ENCODE data around the gene NQO1. TPM values are rescaled to one million over a fixed set of nuclear protein-coding genes. Genes with fewer than 3 reads are reported as not detected.

The NQO1 gene
- polyA plus RNA-seq, 1 of the 3 experiments (the other 2 are of a cell fraction) = 152 TPM

GRCh38 chr16:69699915-69700314 lies 26.4 kb downstream of the NQO1 start:
- Histone ChIP-seq H3K9me3 (no peaks in the 10 kb centered on the region), H4K20me1 (ENCODE audit: insufficient read depth) (no peaks in the 10 kb centered on the region), H3F3A (replicated peaks; ENCODE audit: insufficient read depth) (peaks cover 24% of the 10 kb centered on the region), H3K27me3 (ENCODE audit: insufficient read depth) (no peaks in the 10 kb centered on the region), H2AFZ (ENCODE audit: low read depth) (no peak overlapping the region), H3K4me1 (ENCODE audit: control insufficient read depth in 1 of 2, insufficient read depth in 2 of 2, low read depth in 1 of 2, low read length in 1 of 2) (peaks cover 0 to 5% of the 10 kb centered on the region in 2 experiments; a peak in 2 of 4 replicates), H3K27ac (ENCODE audit: low read depth in 2 of 2, low read length in 1 of 2) (no peak overlapping the region), H3K4me2 (no peak overlapping the region), H3K79me2 (ENCODE audit: insufficient read depth) (peaks cover 31% of the 10 kb centered on the region), H3K36me3 (replicated peaks in 1 of 2; ENCODE audit: control insufficient read depth in 1 of 2, insufficient read depth in 2 of 2, low read length in 1 of 2) (peaks cover 83 to 85% of the 10 kb centered on the region in 2 experiments), H3K9me2 (no peaks in the 10 kb centered on the region), H3K4me3 (ENCODE audit: low read depth in 2 of 2, low read length in 1 of 2) (no peak overlapping the region), H3K9ac (no peak overlapping the region)
- WGBS (ENCODE audit: low lambda C conversion rate) = 100% methylated on average over 1 of the region's 1 CpG
- TF ChIP-seq GABPA (IDR thresholded peaks at IDR 0.05; ENCODE audit: low read depth) (no peak), RCOR1 (IDR thresholded peaks at IDR 0.05; ENCODE audit: low read length) (no peak), TAF1 (IDR thresholded peaks at IDR 0.05; ENCODE audit: borderline replicate concordance, low read depth, low read length) (no peak), REST (IDR thresholded peaks at IDR 0.05; ENCODE audit: low read depth, low read length) (no peak), IRF3 (IDR thresholded peaks at IDR 0.05; ENCODE audit: low read depth, low read length) (no peak), MEF2A (IDR thresholded peaks at IDR 0.05; ENCODE audit: borderline replicate concordance, low read depth) (no peak), USF2 (IDR thresholded peaks at IDR 0.05; ENCODE audit: borderline replicate concordance, low read depth, low read length) (no peak), RFX5 (IDR thresholded peaks at IDR 0.05; ENCODE audit: low read length) (no peak), ZBTB33 (IDR thresholded peaks at IDR 0.05; ENCODE audit: borderline replicate concordance, low read depth) (no peak), TEAD4 (IDR thresholded peaks at IDR 0.05; ENCODE audit: borderline replicate concordance, insufficient read depth) (no peak)
- ChIA-PET POLR2A (interaction anchor here (0.7 kb wide), 1 partner anchor 150 kb away, joined by 3 read pairs; no protein-coding TSS in a partner anchor), CTCF (interaction anchor here (0.6 to 2.1 kb wide), 4 partner anchors 9 to 304 kb away, joined by 3 to 8 read pairs (median 3); partner anchors contain the start of gene NOB1)
- DNase-seq = no peak
